ENCODE data around the gene THAP8.

The THAP8 gene

GRCh38 chr19:36084231-36085009 lies 30.3 kb upstream of the THAP8 start (continued):
- TF ChIP-seq BCL6B (tag by site-specific recombination; IDR thresholded peaks at IDR 0.05) (no peak), ZNF600 (tag by site-specific recombination; IDR thresholded peaks at IDR 0.05) (peak; percentile 65), GLIS2 (tag by site-specific recombination; IDR thresholded peaks at IDR 0.05) (peak; percentile 33; the same call in 1 of the 2 replicates), CTCF (tag by site-specific recombination; IDR thresholded peaks at IDR 0.05) (no peak), ATF2 (tag by site-specific recombination; IDR thresholded peaks at IDR 0.05; ENCODE audit: low read depth) (no peak), ZSCAN4 (tag by site-specific recombination; IDR thresholded peaks at IDR 0.05) (no peak), ZBTB26 (tag by site-specific recombination; optimal IDR thresholded peaks at IDR 0.05) (no peak), ZNF529 (tag by site-specific recombination; IDR thresholded peaks at IDR 0.05; ENCODE audit: insufficient replicate concordance) (no peak), ZNF184 (tag by site-specific recombination; IDR thresholded peaks at IDR 0.05) (no peak), ZNF837 (tag by site-specific recombination; IDR thresholded peaks at IDR 0.05) (no peak), ZBTB48 (tag by site-specific recombination; IDR thresholded peaks at IDR 0.05) (no peak), ZNF785 (tag by site-specific recombination; IDR thresholded peaks at IDR 0.05) (no peak), KLF10 (tag by site-specific recombination; IDR thresholded peaks at IDR 0.05) (no peak), ZBTB44 (tag by site-specific recombination; IDR thresholded peaks at IDR 0.05) (no peak), ZNF768 (tag by site-specific recombination; IDR thresholded peaks at IDR 0.05) (no peak), ZSCAN5A (tag by site-specific recombination; IDR thresholded peaks at IDR 0.05) (no peak), MZF1 (tag by site-specific recombination; IDR thresholded peaks at IDR 0.05; ENCODE audit: borderline replicate concordance) (no peak), ZBTB20 (tag by site-specific recombination; IDR thresholded peaks at IDR 0.05) (no peak), ZFP37 (tag by site-specific recombination; IDR thresholded peaks at IDR 0.05) (no peak), ZNF791 (tag by site-specific recombination; IDR thresholded peaks at IDR 0.05) (no peak), ZNF558 (tag by site-specific recombination; IDR thresholded peaks at IDR 0.05) (no peak)
- TF ChIP-seq, protein P1, sequence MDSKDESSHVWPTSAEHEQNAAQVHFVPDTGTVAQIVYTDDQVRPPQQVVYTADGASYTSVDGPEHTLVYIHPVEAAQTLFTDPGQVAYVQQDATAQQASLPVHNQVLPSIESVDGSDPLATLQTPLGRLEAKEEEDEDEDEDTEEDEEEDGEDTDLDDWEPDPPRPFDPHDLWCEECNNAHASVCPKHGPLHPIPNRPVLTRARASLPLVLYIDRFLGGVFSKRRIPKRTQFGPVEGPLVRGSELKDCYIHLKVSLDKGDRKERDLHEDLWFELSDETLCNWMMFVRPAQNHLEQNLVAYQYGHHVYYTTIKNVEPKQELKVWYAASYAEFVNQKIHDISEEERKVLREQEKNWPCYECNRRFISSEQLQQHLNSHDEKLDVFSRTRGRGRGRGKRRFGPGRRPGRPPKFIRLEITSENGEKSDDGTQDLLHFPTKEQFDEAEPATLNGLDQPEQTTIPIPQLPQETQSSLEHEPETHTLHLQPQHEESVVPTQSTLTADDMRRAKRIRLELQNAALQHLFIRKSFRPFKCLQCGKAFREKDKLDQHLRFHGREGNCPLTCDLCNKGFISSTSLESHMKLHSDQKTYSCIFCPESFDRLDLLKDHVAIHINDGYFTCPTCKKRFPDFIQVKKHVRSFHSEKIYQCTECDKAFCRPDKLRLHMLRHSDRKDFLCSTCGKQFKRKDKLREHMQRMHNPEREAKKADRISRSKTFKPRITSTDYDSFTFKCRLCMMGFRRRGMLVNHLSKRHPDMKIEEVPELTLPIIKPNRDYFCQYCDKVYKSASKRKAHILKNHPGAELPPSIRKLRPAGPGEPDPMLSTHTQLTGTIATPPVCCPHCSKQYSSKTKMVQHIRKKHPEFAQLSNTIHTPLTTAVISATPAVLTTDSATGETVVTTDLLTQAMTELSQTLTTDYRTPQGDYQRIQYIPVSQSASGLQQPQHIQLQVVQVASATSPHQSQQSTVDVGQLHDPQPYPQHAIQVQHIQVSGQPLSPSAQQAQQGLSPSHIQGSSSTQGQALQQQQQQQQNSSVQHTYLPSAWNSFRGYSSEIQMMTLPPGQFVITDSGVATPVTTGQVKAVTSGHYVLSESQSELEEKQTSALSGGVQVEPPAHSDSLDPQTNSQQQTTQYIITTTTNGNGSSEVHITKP (tag by site-specific recombination; IDR thresholded peaks at IDR 0.05), result peak; percentile 73
- TF ChIP-seq, protein P2, sequence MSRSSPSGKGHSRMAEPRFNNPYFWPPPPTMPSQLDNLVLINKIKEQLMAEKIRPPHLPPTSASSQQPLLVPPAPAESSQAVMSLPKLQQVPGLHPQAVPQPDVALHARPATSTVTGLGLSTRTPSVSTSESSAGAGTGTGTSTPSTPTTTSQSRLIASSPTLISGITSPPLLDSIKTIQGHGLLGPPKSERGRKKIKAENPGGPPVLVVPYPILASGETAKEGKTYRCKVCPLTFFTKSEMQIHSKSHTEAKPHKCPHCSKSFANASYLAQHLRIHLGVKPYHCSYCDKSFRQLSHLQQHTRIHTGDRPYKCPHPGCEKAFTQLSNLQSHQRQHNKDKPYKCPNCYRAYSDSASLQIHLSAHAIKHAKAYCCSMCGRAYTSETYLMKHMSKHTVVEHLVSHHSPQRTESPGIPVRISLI (tag by site-specific recombination; IDR thresholded peaks at IDR 0.05), result no peak

Measured in HEK293 (cell line).